Caco-2 (cell line): ENCODE measurements around the gene MAPKAP1. TPM values are rescaled to one million over a fixed set of nuclear protein-coding genes. Genes with fewer than 3 reads are reported as not detected.

Experiments used
- BruUV-seq: library from RNA; stranded (reverse); fragments of 400-500 nt; replicated peaks from 2 replicates; lab custom pipeline; 2021; lab: Mats Ljungman, UMichigan
- CTCF ChIA-PET: fragments of 300-600 bp; sonication (Branson Sonifier 250); formaldehyde crosslinking; loops from one replicate; lab custom pipeline; 2022; ENCODE audit warnings: antibody characterized with exemption; lab: Charles Lee
- POLR2A ChIA-PET: fragments of 300-600 bp; sonication (Branson Sonifier 250); formaldehyde crosslinking; loops from one replicate; lab custom pipeline; 2022; ENCODE audit warnings: antibody characterized with exemption; lab: Charles Lee
- DNase-seq, 2 experiments: peaks; one replicate each; pipeline versions ENCODE4 v3.0.0 to v3.0.0-alpha.2; 2020 to 2022
- H3K27me3 ChIP-seq: replicated peaks from 2 replicates; pipeline ENCODE4 v1.6.0; 2011; ENCODE audit warnings: low read length; ENCODE audit not compliant: control insufficient read depth, insufficient read depth
- H3K36me3 ChIP-seq: 2 replicates; pipeline ENCODE4 v1.5.1; 2011; ENCODE audit warnings: low read length; ENCODE audit not compliant: control insufficient read depth, insufficient read depth
- H3K4me1 ChIP-seq: fragments of 250-450 bp; sonication (Bioruptor Pico); 2 replicates; pipeline ENCODE4 v1.5.1; 2020; ENCODE audit warnings: mild to moderate bottlenecking
- H3K4me3 ChIP-seq: 2 replicates; pipeline ENCODE4 v1.5.1; 2011; ENCODE audit warnings: low read depth, mild to moderate bottlenecking, control low read depth, low read length
- H3K9me3 ChIP-seq: fragments of 250-450 bp; sonication (Bioruptor Pico); 2 replicates; pipeline ENCODE4 v1.5.1; 2020; ENCODE audit warnings: mild to moderate bottlenecking, moderate library complexity
- H3K27ac Mint-ChIP-seq: one replicate; pipeline ENCODE4 v1.8.0; 2022; ENCODE audit warnings: mixed read lengths; ENCODE audit not compliant: unreplicated experiment
- H3K27me3 Mint-ChIP-seq: one replicate; pipeline ENCODE4 v1.8.0; 2022; ENCODE audit warnings: mixed read lengths; ENCODE audit not compliant: insufficient read depth, unreplicated experiment
- H3K36me3 Mint-ChIP-seq: one replicate; pipeline ENCODE4 v1.8.0; 2022; ENCODE audit warnings: mild to moderate bottlenecking, mixed read lengths; ENCODE audit not compliant: insufficient read depth, unreplicated experiment
- H3K4me1 Mint-ChIP-seq: one replicate; pipeline ENCODE4 v1.8.0; 2022; ENCODE audit warnings: low read depth, mixed read lengths; ENCODE audit not compliant: unreplicated experiment
- H3K4me3 Mint-ChIP-seq: one replicate; pipeline ENCODE4 v1.8.0; 2022; ENCODE audit warnings: mild to moderate bottlenecking, moderate library complexity, mixed read lengths; ENCODE audit not compliant: unreplicated experiment
- H3K9me3 Mint-ChIP-seq: one replicate; pipeline ENCODE4 v1.8.0; 2022; ENCODE audit warnings: mixed read lengths; ENCODE audit not compliant: unreplicated experiment
- intact Hi-C: fragments of 100-400 bp; cut with micrococcal nuclease; formaldehyde crosslinking; loops from one replicate; pipeline ENCODE4 v1.10.0; 2022; ENCODE audit not compliant: unreplicated experiment
- total RNA-seq: library from RNA; stranded (reverse); gene quantifications from 2 replicates; pipeline ENCODE4 v1.2.3, GENCODE V29; 2022
- TF ChIP-seq, protein P1 (sequence below), 2 experiments: fragments of 200-600 bp in 1 of 2; IDR thresholded peaks; 1 replicate in 1 of 2; 2 replicates in 1 of 2; pipeline versions ENCODE4 v1.5.1 to v1.8.0; 2011 to 2022; ENCODE audit warnings: antibody characterized with exemption in 1 of 2, control low read depth in 1 of 2, inconsistent platforms in 1 of 2, low read depth in 1 of 2, low read length in 1 of 2, mild to moderate bottlenecking in 1 of 2, moderate library complexity in 1 of 2; ENCODE audit not compliant: insufficient read depth in 1 of 2, severe bottlenecking in 1 of 2, unreplicated experiment in 1 of 2

MAPKAP1 gene
- total RNA-seq, 1 experiment from 2014 or later = 70.0 TPM

DNA sequence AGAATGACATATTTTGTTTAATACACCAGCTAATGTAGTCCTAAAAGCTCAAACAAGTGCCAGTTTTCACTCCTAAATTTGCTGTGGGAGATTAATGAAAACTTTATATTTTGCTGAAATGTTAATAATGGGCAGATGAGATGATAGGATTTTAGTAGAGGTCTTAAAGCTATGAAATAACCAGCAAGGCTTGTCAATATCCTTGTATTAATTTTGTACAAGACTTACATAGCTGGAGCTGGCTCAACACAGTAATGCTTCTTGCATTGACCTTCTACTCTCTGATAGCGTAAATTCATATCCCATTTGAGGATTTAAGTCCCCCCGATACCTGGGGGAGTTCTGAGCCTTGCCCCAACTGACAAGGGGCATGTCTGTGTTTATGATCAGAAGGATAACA, 219.2 kb downstream of the MAPKAP1 start:
- POLR2A ChIA-PET = no interaction called here
- H3K4me1 Mint-ChIP-seq = peaks cover 3% of the 10 kb centered on the region

DNA sequence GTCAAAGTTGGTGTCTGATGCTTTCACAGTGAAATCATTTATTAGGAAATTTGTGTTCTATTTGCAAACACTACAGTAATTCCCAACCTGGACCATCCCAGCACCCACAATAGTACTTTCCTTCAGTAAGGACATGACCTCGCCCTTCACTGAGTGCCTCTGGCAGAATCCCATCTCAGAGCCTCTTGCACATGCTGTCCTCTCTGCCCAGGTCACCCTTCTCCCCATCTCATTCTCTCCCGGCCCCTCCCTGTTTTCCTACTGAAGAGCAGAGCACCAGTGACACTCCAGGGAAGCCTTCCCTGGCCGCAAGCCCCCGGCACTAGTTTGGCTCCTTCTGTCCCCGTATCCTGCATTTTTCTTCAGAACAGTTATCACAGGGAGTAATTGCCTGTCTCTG, 220.4 kb downstream of the MAPKAP1 start:
- no peaks in the 10 kb centered on the region for H3K4me1 Mint-ChIP-seq
- TF ChIP-seq, protein P1, sequence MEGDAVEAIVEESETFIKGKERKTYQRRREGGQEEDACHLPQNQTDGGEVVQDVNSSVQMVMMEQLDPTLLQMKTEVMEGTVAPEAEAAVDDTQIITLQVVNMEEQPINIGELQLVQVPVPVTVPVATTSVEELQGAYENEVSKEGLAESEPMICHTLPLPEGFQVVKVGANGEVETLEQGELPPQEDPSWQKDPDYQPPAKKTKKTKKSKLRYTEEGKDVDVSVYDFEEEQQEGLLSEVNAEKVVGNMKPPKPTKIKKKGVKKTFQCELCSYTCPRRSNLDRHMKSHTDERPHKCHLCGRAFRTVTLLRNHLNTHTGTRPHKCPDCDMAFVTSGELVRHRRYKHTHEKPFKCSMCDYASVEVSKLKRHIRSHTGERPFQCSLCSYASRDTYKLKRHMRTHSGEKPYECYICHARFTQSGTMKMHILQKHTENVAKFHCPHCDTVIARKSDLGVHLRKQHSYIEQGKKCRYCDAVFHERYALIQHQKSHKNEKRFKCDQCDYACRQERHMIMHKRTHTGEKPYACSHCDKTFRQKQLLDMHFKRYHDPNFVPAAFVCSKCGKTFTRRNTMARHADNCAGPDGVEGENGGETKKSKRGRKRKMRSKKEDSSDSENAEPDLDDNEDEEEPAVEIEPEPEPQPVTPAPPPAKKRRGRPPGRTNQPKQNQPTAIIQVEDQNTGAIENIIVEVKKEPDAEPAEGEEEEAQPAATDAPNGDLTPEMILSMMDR (IDR thresholded peaks at IDR 0.05; ENCODE audit: insufficient read depth in 1 of 2, low read depth in 1 of 2, low read length in 1 of 2, severe bottlenecking in 1 of 2, unreplicated experiment in 1 of 2) = no peak
- no peaks in the 10 kb centered on the region for H3K27me3 ChIP-seq
- no peaks in the 10 kb centered on the region for H3K4me1 ChIP-seq
- H3K27me3 Mint-ChIP-seq = no peaks in the 10 kb centered on the region
- H3K4me3 ChIP-seq = no peak overlapping the region
- POLR2A ChIA-PET = no interaction called here
- no peaks in the 10 kb centered on the region for H3K9me3 Mint-ChIP-seq
- H3K9me3 ChIP-seq = no peaks in the 10 kb centered on the region
- H3K36me3 ChIP-seq = no peaks in the 10 kb centered on the region
- intact Hi-C loops = loop anchor here (1.0 kb wide), 1 partner anchor 145 kb away; no protein-coding TSS in a partner anchor
- H3K36me3 Mint-ChIP-seq = peaks cover 10% of the 10 kb centered on the region
- no peak overlapping the region for H3K27ac Mint-ChIP-seq
- H3K4me3 Mint-ChIP-seq = no peak overlapping the region
- no peak for DNase-seq
- CTCF ChIA-PET = no interaction called here
- BruUV-seq = no TSS peak

More for the DNA sequence above, 219.2 kb downstream of the MAPKAP1 start:
- CTCF ChIA-PET = no interaction called here
- Mint-ChIP-seq H3K36me3 (peaks cover 7% of the 10 kb centered on the region), H3K27ac (no peak overlapping the region), H3K27me3 (no peaks in the 10 kb centered on the region), H3K9me3 (no peaks in the 10 kb centered on the region), H3K4me3 (no peak overlapping the region)
- no peaks in the 10 kb centered on the region for H3K27me3 ChIP-seq
- no peaks in the 10 kb centered on the region for H3K36me3 ChIP-seq
- DNase-seq = no peak
- no peak overlapping the region for H3K4me3 ChIP-seq
- TF ChIP-seq, protein P1 (IDR thresholded peaks at IDR 0.05; ENCODE audit: insufficient read depth in 1 of 2, low read depth in 1 of 2, low read length in 1 of 2, severe bottlenecking in 1 of 2, unreplicated experiment in 1 of 2) = no peak
- intact Hi-C loops = no loop called here
- no TSS peak for BruUV-seq
- H3K4me1 ChIP-seq = peaks cover under 1% of the 10 kb centered on the region; the same call in 1 of the 2 replicates
- no peaks in the 10 kb centered on the region for H3K9me3 ChIP-seq

DNA sequence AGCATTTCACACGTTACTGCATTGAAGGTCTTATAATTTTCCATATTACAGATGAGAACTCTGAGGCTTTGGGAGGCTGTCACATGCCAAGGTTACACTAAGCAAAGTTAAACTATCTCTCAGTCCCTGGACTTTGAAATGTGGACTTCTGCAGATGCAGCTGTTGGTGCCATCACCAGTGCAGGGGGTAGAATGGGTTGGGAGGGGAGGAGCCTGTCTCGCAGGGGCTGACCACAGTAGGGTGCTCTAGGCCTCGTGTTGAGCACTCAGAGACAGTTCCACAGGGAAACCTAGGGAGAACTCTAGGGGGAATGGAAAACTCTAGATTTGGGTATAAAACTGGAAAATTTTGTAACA, 220.9 kb downstream of the MAPKAP1 start:
- ChIA-PET CTCF (no interaction called here), POLR2A (no interaction called here)
- Mint-ChIP-seq H3K9me3 (no peaks in the 10 kb centered on the region), H3K27ac (no peak overlapping the region), H3K4me3 (no peak overlapping the region), H3K36me3 (peaks cover 10% of the 10 kb centered on the region), H3K27me3 (no peaks in the 10 kb centered on the region), H3K4me1 (no peaks in the 10 kb centered on the region)
- no peaks in the 10 kb centered on the region for H3K9me3 ChIP-seq
- H3K4me3 ChIP-seq = no peak overlapping the region
- no peaks in the 10 kb centered on the region for H3K4me1 ChIP-seq
- BruUV-seq = no TSS peak
- no peaks in the 10 kb centered on the region for H3K36me3 ChIP-seq
- no peaks in the 10 kb centered on the region for H3K27me3 ChIP-seq
- intact Hi-C loops = loop anchor here (1.0 kb wide), 1 partner anchor 145 kb away; no protein-coding TSS in a partner anchor
- TF ChIP-seq, protein P1 (IDR thresholded peaks at IDR 0.05; ENCODE audit: insufficient read depth in 1 of 2, low read depth in 1 of 2, low read length in 1 of 2, severe bottlenecking in 1 of 2, unreplicated experiment in 1 of 2) = no peak
- peak in 1 of 2 experiments; percentile 11 for DNase-seq
